HG03108 (cell line): ENCODE measurements around the gene CFAP54.

Experiments
- ATAC-seq: cut with Tn5 transposase; IDR thresholded peaks from one replicate; pipeline ENCODE4 v1.9.1; 2021; ENCODE audit warnings: moderate library complexity; ENCODE audit not compliant: unreplicated experiment

CFAP54 gene

DNA sequence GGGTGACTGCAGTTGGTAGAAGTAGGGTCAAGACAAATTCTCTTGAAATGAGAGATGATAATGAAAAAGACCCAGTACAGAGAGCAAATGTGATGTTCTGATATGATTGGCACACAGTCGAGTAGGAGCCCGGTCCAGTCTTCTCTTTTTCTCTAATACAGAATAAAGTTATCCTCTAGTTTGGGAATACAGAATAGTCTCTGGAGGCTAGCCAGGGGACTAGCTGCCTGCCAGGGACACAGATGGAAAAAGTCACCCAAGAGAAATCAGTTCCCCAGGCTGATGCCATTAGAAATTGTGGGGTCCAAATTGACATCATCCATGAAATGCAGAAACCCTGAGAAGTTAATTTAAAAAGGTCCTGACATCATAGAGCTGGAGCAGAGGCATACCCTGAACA, 240.5 kb downstream of the CFAP54 start:
- no peak for ATAC-seq

DNA sequence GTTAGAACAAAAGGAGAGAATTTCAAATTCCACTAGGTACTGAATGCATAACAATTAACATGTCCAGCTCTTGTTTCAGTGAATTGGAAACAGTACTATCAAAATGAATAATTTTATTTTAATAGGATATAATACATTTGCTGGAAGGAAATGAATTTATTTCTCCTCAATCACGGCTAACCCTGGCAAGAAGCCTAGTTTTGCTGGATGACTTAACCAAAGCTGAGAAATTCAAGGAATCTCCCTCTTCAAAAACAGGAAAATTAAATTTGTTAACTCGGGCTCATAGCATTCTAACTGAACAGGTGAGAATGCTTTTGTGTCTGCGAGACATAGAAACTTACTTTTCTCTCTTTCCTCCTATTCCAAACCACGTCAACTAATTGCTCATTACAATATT, 254.2 kb downstream of the CFAP54 start:
- ATAC-seq = no peak

DNA sequence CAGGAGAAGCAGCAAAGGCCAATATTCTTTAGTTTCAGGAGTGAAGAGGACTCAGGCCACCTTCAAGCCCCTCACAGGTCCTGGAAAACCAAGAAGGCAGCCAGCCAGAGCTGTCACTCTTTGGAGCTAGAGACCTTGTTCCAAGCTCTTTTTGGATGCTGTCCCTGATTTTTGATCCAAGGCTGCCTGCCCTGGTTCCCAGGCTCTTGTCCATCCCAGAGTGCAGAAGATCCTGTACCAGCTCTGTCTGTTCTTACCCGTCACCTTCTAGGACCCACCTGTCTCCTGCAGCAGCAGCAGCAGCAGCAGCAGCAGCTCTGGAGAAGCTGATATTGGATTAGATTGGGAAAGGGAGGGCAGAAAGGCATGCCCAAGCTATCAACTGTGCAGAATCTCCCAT, 260.6 kb downstream of the CFAP54 start:
- ATAC-seq = no peak

DNA sequence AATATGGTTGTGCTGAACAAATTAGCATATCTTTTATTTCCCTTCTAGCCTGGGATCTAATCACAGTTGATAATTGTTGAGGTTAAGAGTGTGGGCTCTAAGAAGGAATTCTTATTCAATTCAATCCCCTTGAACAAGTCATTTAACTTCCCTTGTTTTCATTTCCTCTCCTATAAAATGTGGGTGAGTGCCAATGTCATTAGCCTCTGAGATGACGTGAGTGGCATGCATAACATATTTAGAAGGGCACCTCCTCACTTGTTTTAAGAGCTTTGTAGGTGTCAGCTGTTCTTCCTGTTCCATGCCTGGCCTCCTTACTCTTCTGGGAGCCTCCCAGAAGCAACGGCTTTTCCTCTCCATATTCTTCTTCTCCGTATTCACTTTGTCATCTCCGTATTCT, 262.2 kb downstream of the CFAP54 start:
- no peak for ATAC-seq

DNA sequence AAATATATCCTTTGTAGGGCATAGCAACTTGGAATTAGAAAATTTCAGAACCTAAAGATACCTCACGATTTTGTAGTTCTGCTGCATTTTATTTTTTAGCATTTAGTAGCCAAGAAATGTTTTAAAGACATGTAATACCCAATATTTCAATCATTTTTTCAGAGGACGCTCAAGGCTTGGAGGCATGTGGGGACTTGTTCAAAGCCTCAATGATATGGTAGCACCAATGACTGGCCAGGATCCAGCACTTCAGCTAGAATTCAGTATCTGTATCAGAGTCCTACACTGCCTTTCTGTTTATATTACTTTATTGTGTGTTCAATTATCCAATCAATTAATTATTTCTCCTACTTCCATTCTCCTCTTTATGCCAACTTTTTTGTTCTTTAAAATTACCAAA, 262.8 kb downstream of the CFAP54 start:
- ATAC-seq = no peak

DNA sequence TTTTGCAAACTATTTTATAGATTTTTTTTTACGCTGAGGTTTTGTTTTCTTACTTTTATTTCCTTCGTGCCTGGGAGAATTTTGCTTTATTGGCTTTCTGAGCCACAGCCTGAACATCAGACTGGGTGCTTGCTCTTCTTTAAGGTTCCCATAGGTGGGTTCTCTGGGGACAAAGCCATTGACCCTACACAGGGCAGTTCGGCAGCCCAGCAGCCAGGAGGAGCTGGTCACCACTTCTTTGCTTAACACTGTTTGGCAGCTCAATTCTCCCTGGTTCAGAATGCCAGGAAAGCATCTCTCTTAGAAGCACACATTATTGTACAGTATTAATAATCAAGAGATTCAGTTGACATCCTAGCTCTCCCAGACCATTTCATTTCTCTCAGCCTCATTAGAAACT, 276.9 kb downstream of the CFAP54 start:
- ATAC-seq = no peak

DNA sequence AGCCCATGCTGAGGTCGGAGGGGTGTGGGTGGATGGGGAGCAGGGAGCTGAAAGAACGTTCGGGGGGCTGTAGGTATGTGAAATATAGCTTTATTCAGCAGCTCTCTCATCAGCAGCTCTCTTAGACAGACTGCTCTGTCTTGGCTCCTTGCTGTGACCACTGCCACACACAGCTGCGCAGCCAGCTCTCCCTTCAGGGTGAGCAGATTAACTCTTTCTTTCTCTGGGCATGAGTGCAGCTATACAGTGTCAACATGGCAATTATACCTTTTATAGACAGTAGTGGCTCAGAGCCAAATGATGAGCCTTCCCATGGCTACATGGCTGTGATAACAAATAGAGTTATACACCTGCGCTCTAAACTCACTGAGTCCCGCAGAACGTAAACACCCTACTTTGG, 280.0 kb downstream of the CFAP54 start:
- no peak for ATAC-seq

DNA sequence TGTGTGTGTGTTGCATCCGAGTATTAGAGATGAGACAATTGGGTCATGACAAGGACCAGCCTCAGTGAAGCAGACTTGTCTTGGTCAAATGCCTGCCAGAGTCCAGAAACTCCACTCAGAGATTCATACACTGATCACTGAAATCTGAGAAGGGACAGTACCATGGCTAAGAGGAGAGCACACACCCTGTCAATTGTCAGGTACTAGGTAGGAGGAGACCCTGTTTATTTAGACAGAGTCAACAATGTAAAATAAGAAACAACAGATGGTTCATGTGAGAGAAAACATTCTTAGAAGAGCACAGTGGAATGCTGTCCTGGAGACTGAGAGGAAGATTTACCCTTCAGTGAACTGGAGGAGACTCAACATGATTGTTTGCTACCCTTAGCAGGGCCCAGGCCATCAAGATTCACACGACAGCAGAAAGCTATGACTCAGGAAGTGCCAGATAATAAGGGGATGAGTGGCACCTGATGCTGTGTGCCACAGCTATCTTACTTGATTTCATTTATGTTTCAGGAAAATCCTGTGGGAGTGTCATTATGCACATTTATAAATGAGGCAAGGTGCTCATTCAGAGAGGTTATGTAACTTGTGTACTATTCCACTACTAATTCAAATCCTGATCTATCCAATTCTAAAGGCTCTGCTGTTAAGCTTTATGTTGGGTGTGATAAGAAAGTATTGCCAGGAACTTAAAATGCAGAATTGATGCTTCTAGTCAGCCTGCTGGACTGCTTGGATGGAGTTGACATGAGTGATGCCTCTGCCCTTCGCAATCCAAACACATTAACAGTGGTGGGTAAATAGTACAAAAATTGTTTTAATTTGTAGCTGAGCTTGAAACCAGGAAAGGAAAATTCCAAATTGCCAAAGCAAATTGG, 281.1 kb downstream of the CFAP54 start:
- no peak for ATAC-seq

DNA sequence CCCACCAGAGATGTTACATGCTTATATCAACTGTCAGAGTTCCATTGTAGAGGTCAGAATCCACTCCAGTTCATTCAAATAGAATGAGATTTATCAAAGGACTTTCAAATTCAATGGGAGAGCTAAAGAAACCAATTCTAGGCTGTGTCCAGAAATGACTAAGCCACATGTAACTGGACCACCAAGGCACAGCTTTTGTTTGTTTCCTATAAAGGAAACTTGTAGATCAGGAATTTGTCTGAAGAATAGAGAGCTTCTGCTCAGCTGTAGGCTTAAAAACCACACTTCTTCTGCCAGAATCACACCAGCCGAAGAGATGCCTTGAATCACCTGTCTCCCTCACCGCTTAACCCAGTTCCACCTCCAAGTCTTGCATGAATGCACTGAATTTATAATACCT, 283.7 kb downstream of the CFAP54 start:
- ATAC-seq = no peak

DNA sequence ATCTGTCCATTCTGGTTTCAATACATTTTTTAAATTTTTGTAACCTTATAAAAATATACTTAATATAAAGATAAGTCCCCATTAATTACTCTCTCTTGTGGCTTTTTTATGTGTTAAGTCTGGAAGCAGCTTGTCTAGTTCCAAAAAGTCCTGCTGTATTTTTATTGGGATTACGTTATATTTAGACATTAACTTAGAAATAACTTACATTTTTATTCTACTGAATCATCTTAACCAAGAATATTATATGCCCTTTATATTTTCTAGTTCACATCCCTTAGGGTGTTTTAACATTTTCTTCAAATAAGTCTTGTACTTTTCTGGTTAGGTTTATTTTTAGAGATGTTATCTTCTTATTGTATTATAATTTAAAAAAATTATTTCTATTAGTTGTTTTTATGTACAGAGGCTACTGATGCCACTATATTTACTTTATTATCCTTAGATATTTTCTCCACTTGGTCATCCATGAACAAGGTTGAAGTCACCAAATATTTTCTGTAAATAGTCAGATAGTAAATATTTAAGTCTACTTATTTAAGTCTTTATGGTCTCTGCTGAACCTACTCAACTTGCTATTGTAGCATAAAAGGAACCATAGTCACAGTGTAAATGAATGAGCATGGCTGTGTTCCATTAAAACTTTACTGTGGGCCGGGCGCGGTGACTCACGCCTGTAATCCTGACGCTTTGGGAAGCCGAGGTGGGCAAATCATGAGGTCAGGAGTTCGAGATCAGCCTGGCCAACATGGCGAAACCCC, 285.3 kb downstream of the CFAP54 start:
- no peak for ATAC-seq

DNA sequence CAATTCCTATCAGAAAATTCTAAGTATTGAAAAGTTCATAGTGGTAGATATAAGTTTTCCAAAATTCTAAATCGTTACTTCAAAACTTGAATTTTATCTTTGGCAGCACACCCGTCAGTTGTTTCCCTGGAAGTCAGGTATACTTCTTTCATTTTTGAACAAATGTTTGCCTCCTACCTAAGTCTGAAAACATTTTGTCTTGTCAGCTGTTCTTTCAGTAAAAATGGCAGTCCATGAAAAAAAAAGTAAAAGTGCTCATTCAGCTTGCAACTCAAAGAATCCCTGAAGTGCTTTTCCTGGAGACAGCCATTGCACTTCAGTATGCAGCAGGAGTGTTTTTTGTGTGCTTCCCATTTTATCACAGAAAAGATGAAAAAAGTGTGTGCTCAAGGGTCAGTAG, 287.5 kb downstream of the CFAP54 start:
- no peak for ATAC-seq

DNA sequence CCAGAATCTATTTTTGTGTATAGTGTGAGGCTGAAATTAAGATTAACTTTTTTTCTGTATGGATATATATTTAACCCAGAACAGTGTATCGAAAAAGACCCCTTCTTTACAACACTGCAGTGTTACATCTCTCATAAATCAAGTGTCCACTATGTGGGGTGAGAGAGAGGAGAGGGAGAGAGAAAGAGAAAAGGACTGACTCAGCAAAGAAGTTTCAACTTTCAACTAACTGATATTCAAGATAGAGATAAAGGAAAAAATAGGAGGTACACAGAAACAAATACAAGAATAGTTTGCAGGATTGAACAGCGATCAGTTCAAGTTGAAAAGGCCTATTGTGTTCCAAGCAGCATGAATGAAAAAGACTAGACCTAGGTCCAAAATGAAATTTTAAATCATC, 291.0 kb downstream of the CFAP54 start:
- ATAC-seq = no peak

DNA sequence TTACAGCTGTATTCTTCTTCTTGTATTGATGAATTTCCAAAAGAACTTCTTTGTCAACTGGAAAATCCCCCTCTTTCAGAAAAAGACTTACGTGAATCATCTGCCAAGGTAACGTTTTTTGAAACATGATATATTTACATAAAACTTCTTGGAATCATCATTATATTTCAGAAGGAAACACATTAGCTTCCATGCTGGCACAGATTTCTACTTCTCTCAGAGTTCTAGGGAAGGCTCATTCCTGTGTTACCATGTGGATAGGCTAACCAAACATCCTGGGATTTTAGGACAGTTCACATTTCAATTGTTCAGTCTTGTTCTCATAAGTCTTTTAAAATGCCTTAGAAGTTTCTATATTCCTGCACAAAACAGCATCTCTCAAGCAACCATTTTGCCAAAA, 297.4 kb downstream of the CFAP54 start:
- no peak for ATAC-seq

DNA sequence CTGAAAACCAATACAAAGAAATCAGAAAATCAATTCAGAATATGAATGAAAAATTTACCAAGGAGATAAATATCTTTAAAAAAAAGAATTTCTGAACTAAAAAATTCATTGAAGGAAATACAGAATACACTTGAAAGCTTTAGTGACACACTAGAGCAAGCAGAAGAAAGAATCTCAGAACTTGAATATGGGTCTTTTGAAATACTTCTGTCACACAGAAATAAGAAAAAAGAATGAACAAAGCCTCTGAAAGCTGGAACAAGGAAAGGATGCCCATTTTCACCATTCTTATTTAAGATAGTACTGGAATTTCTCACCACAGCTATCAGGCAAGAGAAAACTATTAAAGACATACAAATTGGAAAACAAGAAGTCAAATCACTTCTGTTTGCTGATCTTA, 314.6 kb downstream of the CFAP54 start:
- no peak for ATAC-seq

DNA sequence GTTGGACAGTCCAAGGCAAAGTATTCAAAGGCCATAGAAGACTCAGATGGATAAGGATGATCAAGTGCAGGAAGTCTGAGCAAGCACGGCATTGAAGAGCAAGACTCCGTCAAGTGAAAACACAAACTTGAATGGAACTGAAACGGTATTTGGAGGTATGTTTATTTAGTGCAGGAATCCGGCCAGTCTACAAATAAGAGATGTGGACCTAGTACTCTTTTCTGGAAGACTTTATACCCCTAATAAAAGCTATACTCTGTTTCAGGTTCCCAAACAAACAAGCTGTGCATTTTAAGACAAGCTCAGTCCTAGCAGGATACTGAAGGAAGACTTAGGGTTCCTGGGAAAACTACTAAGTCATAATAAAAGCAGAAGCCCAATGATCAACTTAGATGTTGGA, 316.9 kb downstream of the CFAP54 start:
- no peak for ATAC-seq

DNA sequence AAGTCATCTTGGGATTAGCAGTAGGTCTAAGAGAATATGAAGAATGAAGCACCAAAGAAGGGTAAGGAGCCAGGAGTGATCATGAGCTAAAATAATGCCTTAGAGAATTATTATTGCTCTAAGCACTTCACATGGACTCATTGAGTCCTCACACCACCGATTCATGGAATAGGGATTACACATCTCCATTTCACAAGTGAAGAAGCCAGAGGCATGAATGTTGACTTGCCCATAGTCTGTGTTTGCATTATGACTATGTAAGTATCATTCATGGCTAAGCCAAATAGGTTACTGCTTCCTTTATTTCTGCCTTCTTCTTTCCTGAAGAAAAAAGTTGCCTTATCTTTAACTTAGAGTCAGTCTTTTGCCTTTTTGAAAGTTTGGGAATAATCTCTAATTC, 318.4 kb downstream of the CFAP54 start:
- ATAC-seq = no peak

DNA sequence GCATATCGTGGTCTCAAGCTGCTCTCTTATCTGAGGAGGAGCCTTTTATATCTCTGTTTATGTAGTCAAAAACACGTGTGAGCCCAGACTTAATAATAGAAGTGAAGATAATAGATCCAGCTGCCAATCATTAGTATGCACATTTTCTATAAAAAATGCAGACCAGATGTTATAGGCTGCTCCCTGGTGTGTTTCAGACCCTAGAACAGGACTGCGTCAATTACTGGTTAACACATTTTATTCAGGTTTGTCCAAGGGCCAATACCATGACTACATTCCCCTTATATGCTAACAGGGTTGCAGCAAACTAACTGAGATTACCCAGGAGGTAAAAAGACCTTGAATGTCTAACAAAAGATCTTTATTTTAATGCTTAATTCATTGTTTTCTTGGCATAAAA, 319.2 kb downstream of the CFAP54 start:
- ATAC-seq = no peak

DNA sequence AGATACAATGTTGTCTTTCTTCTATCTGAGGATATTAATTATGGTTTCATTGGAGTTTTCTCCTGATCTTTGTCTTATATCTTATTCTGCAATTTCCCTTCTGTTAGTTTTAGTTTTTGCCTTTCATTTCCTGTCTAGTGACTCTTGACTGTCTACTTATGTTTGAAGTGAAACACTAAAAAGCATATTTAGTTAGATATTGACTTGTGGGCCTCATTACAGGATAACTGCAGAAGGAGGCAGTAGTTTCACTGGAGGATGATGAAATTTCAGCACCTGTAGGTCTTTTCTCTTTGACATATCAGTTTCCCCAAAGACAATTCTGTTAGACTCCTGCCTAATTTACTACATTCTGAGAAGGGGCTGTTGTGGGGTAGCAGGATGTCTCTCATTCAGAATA, 320.1 kb downstream of the CFAP54 start:
- ATAC-seq = no peak

DNA sequence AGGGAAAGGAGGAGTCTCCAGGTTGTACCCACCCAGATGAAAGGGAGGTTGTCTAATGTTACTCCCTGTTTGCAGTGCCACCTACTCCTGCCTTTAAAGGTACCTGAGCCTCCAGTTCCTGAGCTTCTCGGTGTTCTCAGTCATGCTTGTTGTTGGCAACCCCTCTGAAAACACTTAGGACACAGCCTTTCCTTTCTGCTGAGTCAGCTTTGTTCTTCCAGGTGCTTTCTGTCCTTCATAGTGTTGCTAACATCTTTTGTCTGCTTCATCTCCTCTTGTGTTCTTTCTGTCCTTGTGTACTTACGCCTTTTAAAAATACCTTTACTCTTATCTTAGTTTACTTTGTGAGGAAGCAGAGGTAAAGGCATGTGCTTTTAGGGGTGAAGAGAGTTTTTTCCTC, 320.7 kb downstream of the CFAP54 start:
- ATAC-seq = no peak

DNA sequence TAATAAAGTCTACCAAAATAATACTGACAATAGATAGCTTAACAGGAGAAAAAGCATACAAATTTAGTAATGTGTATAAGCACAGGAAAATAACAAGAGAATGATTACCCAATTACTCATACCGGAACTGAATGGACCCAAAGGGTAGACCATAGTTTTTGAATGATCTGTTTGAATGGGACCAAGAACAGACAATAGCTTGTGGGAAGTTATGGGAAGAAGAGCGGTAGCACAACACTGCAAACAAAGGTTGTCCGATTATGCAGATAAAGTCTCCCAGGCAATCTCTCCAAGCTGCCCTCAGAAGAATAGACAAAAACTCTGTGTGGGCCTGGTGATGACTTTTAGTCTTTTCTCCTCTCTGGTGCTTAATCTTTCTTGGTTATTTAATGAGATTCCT, 321.1 kb downstream of the CFAP54 start:
- ATAC-seq = no peak

DNA sequence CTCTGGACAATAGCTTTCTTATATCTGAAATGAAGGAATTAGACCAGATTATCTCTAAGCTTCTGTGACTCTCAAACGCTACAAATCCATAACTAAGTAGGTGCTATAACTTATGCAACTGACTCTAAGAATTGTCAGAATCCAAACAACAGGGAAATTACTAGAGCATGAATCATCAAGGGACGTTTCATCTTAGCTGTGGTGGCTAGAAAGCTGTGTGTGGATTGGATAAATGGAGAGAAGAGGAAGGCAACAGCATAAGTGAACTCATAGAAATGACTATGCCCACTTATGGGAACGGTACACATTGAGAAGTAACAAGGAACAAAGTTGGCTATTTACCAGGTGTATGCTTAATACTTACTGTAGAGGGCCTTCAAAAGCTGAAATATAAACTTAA, 321.7 kb downstream of the CFAP54 start:
- ATAC-seq = no peak

DNA sequence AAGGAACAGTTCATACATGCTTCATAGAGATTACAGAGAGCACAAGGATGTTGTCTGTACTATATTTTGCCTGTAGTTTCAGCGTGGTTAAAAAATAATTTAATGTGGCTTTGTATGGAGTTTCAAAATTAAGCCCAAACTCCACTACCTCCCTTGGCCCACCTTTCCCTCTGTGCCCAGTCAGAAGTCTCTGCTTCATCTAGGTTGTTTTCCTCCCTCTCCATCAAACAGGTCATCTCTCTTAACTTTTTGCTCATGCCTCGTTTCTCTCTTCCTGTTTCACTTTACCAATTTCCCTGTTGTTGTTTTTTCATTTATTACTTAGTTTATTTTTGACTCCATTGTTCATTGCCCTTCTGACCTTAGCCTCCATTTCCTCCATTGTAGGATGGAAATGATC, 322.8 kb downstream of the CFAP54 start:
- no peak for ATAC-seq
